GM23248 (cell line): ENCODE data around the gene CFAP74. TPM values are rescaled to one million over a fixed set of nuclear protein-coding genes. Genes with fewer than 3 reads are reported as not detected.

Experiments
- DNase-seq: peaks from one replicate; pipeline ENCODE4 v3.0.0-alpha.2; 2015
- H2AFZ ChIP-seq: fragments of 200-600 bp; sonication (generic); 2 replicates; pipeline ENCODE4 v1.6.1; 2016; ENCODE audit warnings: antibody characterized with exemption
- H3F3A ChIP-seq: fragments of 200-600 bp; sonication (generic); 2 replicates; pipeline ENCODE4 v1.6.1; 2016; ENCODE audit warnings: mild to moderate bottlenecking, antibody characterized with exemption, mixed run types; ENCODE audit not compliant: insufficient read depth
- H3K27ac ChIP-seq: fragments of 200-600 bp; sonication (generic); 2 replicates; pipeline ENCODE4 v1.5.1; 2016; ENCODE audit warnings: mild to moderate bottlenecking
- H3K27me3 ChIP-seq: fragments of 200-600 bp; sonication (generic); replicated peaks from 2 replicates; pipeline ENCODE4 v1.6.1; 2016; ENCODE audit warnings: mild to moderate bottlenecking; ENCODE audit not compliant: insufficient read depth
- H3K36me3 ChIP-seq: fragments of 200-600 bp; sonication (generic); 2 replicates; pipeline ENCODE4 v1.6.1; 2016; ENCODE audit warnings: low read depth, mild to moderate bottlenecking
- H3K4me1 ChIP-seq: fragments of 200-600 bp; sonication (generic); 2 replicates; pipeline ENCODE4 v1.6.1; 2016; ENCODE audit warnings: mild to moderate bottlenecking; ENCODE audit not compliant: insufficient read depth
- H3K4me2 ChIP-seq: fragments of 200-600 bp; sonication (generic); one replicate; pipeline ENCODE4 v1.6.1; 2016; ENCODE audit warnings: mild to moderate bottlenecking; ENCODE audit not compliant: unreplicated experiment
- H3K4me3 ChIP-seq: fragments of 200-600 bp; sonication (generic); 2 replicates; pipeline ENCODE4 v1.5.1; 2016; ENCODE audit warnings: mild to moderate bottlenecking
- H3K79me2 ChIP-seq: fragments of 200-600 bp; sonication (generic); 2 replicates; pipeline ENCODE4 v1.6.1; 2016; ENCODE audit warnings: mild to moderate bottlenecking; ENCODE audit not compliant: insufficient read depth
- H3K9ac ChIP-seq: fragments of 200-600 bp; sonication (generic); 2 replicates; pipeline ENCODE4 v1.6.1; 2016; ENCODE audit warnings: mild to moderate bottlenecking
- H3K9me2 ChIP-seq: fragments of 200-600 bp; sonication (generic); 2 replicates; pipeline ENCODE4 v1.6.1; 2016; ENCODE audit warnings: mixed run types, mild to moderate bottlenecking, moderate library complexity; ENCODE audit not compliant: insufficient read depth
- H3K9me3 ChIP-seq: fragments of 200-600 bp; sonication (generic); one replicate; pipeline ENCODE4 v1.6.1; 2017; ENCODE audit warnings: low read depth
- H4K20me1 ChIP-seq: fragments of 200-600 bp; sonication (generic); 2 replicates; pipeline ENCODE4 v1.6.0; 2016; ENCODE audit not compliant: insufficient read depth
- EZH2 ChIP-seq: fragments of 200-600 bp; sonication (generic); IDR thresholded peaks from 2 replicates; pipeline ENCODE4 v1.6.1; 2018; ENCODE audit warnings: antibody characterized with exemption, mild to moderate bottlenecking; ENCODE audit not compliant: insufficient read depth, poor library complexity, severe bottlenecking
- EZH2phosphoT487 ChIP-seq: fragments of 200-600 bp; sonication (generic); IDR thresholded peaks from 2 replicates; pipeline ENCODE4 v1.6.1; 2018; ENCODE audit warnings: antibody characterized with exemption, moderate library complexity, mild to moderate bottlenecking, low read depth; ENCODE audit not compliant: insufficient read depth
- WGBS, 2 experiments: methylation state at CpG; one replicate each; pipeline ENCODE4 v1.1.6; 2015 to 2017; ENCODE audit warnings: low lambda C conversion rate in 2 of 2, low coverage in 1 of 2; ENCODE audit errors: missing lambda C conversion rate in 2 of 2; 5-methylcytosine and 5-hydroxymethylcytosine counted together
- in situ Hi-C: fragments of 300-500 bp; cut with MboI; formaldehyde crosslinking; loops from 2 replicates; pipeline ENCODE4 v1.15.0; 2020
- polyA plus RNA-seq: library from polyadenylated mRNA; unstranded; fragments of >200 nt; fragmentation: Nextera tagmentation; extraction: Ambion mirVana; gene quantifications from 2 replicates; pipeline ENCODE4 v1.2.1, GENCODE V29; 2016
- total RNA-seq: library from RNA; depleted of rRNA; stranded (reverse); fragments of >200 nt; shearing (Covaris generic); gene quantifications from 2 replicates; pipeline ENCODE4 v1.2.3, GENCODE V29; 2014

The CFAP74 gene
- total and polyA plus RNA-seq, 2 experiments from 2014 or later, result not detected

DNA sequence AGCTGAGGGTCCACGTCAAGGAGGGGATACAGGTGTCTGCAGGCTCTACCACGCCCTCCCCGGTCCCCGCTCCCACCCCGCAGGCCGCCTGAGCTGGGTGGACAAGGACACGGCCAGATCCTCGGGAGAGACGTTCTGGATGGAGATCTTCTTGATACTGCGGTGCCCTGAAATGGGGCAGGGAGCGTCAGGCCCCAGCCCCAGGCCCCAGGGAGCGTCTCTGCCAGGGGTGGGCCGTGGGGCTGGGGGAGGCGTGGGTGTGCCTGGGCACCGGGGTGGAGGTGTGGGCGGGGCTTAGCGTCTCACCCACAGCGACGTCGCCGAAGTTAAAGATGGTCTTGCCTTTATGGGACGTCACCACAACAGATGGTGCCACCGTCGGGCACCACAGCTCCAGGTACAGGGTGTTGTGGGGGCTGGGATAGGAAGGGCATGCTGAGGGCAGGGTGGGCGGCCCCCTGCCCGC lies 77.2 kb downstream of the CFAP74 start:
- in situ Hi-C loops, result no loop called here
- no peak overlapping the region for H3K4me3 ChIP-seq
- H4K20me1 ChIP-seq, result no peaks in the 10 kb centered on the region
- no peak for DNase-seq
- H3K9me3 ChIP-seq, result no peaks in the 10 kb centered on the region
- H3K36me3 ChIP-seq, result no peaks in the 10 kb centered on the region
- TF ChIP-seq EZH2, result no peak
- TF ChIP-seq EZH2phosphoT487, result no peak
- H3F3A ChIP-seq, result no peaks in the 10 kb centered on the region
- H3K9ac ChIP-seq, result no peak overlapping the region
- H3K27me3 ChIP-seq, result no peaks in the 10 kb centered on the region
- H3K79me2 ChIP-seq, result no peaks in the 10 kb centered on the region
- H3K9me2 ChIP-seq, result no peaks in the 10 kb centered on the region
- no peak overlapping the region for H2AFZ ChIP-seq
- no peak overlapping the region for H3K4me2 ChIP-seq
- 55 to 69% methylated on average over 21 to 26 of the region's 26 CpGs for WGBS, 2 experiments
- H3K27ac ChIP-seq, result no peak overlapping the region
- H3K4me1 ChIP-seq, result no peaks in the 10 kb centered on the region

GRCh38 chr1:1925437-1926345 lies 77.9 kb downstream of the CFAP74 start:
- Histone ChIP-seq H2AFZ (no peak overlapping the region), H4K20me1 (no peaks in the 10 kb centered on the region), H3K79me2 (no peaks in the 10 kb centered on the region), H3K9ac (no peak overlapping the region), H3K9me2 (no peaks in the 10 kb centered on the region), H3K4me3 (no peak overlapping the region), H3F3A (no peaks in the 10 kb centered on the region), H3K36me3 (no peaks in the 10 kb centered on the region), H3K9me3 (no peaks in the 10 kb centered on the region), H3K4me1 (no peaks in the 10 kb centered on the region), H3K4me2 (no peak overlapping the region), H3K27me3 (no peaks in the 10 kb centered on the region), H3K27ac (no peak overlapping the region)
- in situ Hi-C loops, result no loop called here
- no peak for DNase-seq
- 69 to 72% methylated on average over 25 to 27 of the region's 27 CpGs for WGBS, 2 experiments
- TF ChIP-seq EZH2 (no peak), EZH2phosphoT487 (no peak)

- DNase-seq, result no peak
- Histone ChIP-seq H2AFZ (no peak overlapping the region), H3K9me3 (no peaks in the 10 kb centered on the region), H3K4me2 (no peak overlapping the region), H3K9ac (no peak overlapping the region), H3K4me1 (no peaks in the 10 kb centered on the region), H3K27me3 (no peaks in the 10 kb centered on the region), H3K79me2 (no peaks in the 10 kb centered on the region), H3K27ac (no peak overlapping the region), H3K36me3 (no peaks in the 10 kb centered on the region), H3F3A (no peaks in the 10 kb centered on the region), H3K9me2 (no peaks in the 10 kb centered on the region), H3K4me3 (no peak overlapping the region), H4K20me1 (no peaks in the 10 kb centered on the region)
- 89 to 90% methylated on average over 20 to 21 of the region's 21 CpGs for WGBS, 2 experiments
- TF ChIP-seq EZH2 (no peak), EZH2phosphoT487 (no peak)
- in situ Hi-C loops, result no loop called here
Observed at GRCh38 chr1:1924849-1925248, 78.7 kb downstream of the CFAP74 start.

DNA sequence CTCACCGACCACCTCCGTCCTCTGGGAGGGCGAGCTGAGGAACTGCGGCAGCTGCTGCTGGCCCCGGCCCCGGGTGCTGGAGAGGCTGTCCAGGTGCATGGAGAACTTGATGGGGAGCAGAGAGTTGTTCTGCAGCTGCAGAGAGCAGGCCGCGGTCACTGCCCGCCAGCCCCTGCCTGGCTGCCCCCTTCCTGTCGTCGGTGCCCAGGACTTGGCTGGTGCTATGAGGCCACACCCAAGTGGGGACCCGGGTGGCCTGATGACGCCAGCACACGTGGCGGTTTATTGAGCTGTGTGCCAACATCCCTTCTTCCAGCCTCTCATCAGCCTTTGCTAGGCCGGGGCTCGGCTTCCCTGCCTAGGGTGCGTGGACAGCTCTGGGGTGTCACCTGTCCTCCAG lies 79.2 kb downstream of the CFAP74 start:
- H4K20me1 ChIP-seq, result no peaks in the 10 kb centered on the region
- no peaks in the 10 kb centered on the region for H3K9me2 ChIP-seq
- no peaks in the 10 kb centered on the region for H3K9me3 ChIP-seq
- no peaks in the 10 kb centered on the region for H3K36me3 ChIP-seq
- no peak overlapping the region for H3K4me2 ChIP-seq
- WGBS, 2 experiments, result 15 to 21% methylated on average over 17 to 18 of the region's 18 CpGs
- no peak for DNase-seq
- TF ChIP-seq EZH2phosphoT487 (no peak), EZH2 (no peak)
- no peak overlapping the region for H3K27ac ChIP-seq
- no peaks in the 10 kb centered on the region for H3K27me3 ChIP-seq
- no peaks in the 10 kb centered on the region for H3K4me1 ChIP-seq
- in situ Hi-C loops, result no loop called here
- H3F3A ChIP-seq, result no peaks in the 10 kb centered on the region
- H2AFZ ChIP-seq, result no peak overlapping the region
- no peaks in the 10 kb centered on the region for H3K79me2 ChIP-seq
- H3K4me3 ChIP-seq, result no peak overlapping the region
- no peak overlapping the region for H3K9ac ChIP-seq
